ENCODE measurements around the gene TTC4. TPM values are rescaled to one million over a fixed set of nuclear protein-coding genes. Genes with fewer than 3 reads are reported as not detected.

Gene TTC4
- total RNA-seq, 1 donor from 2014 or later, result 18.8 TPM

DNA sequence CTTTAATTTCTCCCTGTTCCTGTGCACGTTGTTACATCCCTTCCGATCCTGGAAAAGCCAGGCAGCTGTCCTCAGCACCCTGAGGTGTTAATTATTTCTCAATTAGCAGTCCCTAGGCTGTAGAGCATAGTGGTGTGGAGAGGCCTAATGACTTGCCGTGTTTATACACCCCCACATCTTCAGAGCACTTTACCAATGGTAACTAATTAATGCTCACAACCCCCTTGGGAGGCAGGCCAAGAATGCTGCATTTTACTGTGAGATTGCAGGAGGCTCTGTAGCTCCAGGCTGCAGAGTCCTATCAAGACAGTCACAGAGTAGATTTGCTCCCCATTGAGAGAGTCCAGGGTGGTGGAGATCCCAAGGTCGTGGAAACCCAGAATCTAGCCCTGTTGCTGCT is 51.1 kb downstream of the TTC4 start:
- H2AFZ ChIP-seq (ENCODE audit: low read depth, low read length), result no peak overlapping the region
- no peaks in the 10 kb centered on the region for H3K9me3 Mint-ChIP-seq (ENCODE audit: unreplicated experiment)
- H3K4me1 ChIP-seq (ENCODE audit: insufficient read depth, low read length), result no peaks in the 10 kb centered on the region
- H3K79me2 ChIP-seq (ENCODE audit: insufficient read depth, low read length), result peaks cover 18% of the 10 kb centered on the region
- no peak overlapping the region for H3K27ac Mint-ChIP-seq (ENCODE audit: unreplicated experiment)
- DNase-seq (ENCODE audit: low read depth) (no peak), FAIRE-seq (no peak)
- H3K4me2 ChIP-seq (ENCODE audit: low read length), result no peak overlapping the region
- H4K20me1 ChIP-seq (ENCODE audit: insufficient read depth, low read length), result no peaks in the 10 kb centered on the region
- H3K4me3 ChIP-seq (ENCODE audit: insufficient read depth, low read depth, low read length), result no peak overlapping the region
- peaks cover 9% of the 10 kb centered on the region for H3K27me3 ChIP-seq (ENCODE audit: insufficient read depth, low read length)
- no peaks in the 10 kb centered on the region for H3K36me3 Mint-ChIP-seq (ENCODE audit: low read depth, unreplicated experiment)
- no peak overlapping the region for H3K9ac ChIP-seq (ENCODE audit: low read length)
- no peak overlapping the region for H3K27ac ChIP-seq (ENCODE audit: low read depth, low read length)
- H3K9me3 ChIP-seq (ENCODE audit: insufficient read depth, low read depth, low read length), result no peaks in the 10 kb centered on the region
- H3K36me3 ChIP-seq (ENCODE audit: insufficient read depth, low read length), result no peaks in the 10 kb centered on the region
- no peak overlapping the region for H3K4me3 Mint-ChIP-seq (ENCODE audit: unreplicated experiment)
- peaks cover 1% of the 10 kb centered on the region for H3K27me3 Mint-ChIP-seq (ENCODE audit: low read depth, unreplicated experiment)
- no peak for TF ChIP-seq EZH2 (IDR thresholded peaks at IDR 0.05; ENCODE audit: insufficient read depth, low read length)
- TF ChIP-seq, protein P1, sequence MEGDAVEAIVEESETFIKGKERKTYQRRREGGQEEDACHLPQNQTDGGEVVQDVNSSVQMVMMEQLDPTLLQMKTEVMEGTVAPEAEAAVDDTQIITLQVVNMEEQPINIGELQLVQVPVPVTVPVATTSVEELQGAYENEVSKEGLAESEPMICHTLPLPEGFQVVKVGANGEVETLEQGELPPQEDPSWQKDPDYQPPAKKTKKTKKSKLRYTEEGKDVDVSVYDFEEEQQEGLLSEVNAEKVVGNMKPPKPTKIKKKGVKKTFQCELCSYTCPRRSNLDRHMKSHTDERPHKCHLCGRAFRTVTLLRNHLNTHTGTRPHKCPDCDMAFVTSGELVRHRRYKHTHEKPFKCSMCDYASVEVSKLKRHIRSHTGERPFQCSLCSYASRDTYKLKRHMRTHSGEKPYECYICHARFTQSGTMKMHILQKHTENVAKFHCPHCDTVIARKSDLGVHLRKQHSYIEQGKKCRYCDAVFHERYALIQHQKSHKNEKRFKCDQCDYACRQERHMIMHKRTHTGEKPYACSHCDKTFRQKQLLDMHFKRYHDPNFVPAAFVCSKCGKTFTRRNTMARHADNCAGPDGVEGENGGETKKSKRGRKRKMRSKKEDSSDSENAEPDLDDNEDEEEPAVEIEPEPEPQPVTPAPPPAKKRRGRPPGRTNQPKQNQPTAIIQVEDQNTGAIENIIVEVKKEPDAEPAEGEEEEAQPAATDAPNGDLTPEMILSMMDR (IDR thresholded peaks at IDR 0.05; ENCODE audit: insufficient read depth, low read depth, low read length), result no peak
- H3K4me1 Mint-ChIP-seq (ENCODE audit: low read depth, unreplicated experiment), result peaks cover 4% of the 10 kb centered on the region

DNA sequence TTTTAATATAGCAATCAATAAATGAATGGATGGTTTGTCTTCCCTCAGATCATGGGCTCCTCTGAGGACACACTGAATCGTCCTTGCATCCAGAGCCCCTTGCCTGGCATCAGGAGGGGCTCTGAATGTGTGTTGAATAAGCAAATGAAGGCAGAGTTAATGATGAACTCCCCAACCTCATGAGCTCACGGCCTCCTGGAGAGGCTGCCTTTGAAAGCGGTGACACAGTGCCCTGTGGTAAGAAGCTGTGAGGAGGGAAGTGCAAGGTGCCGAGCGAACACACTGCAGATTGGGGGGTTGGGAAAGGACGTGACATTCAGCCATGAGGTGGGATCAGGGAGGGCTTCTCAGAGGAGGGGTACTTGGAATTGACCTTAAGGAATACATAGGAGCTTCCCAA is 51.9 kb downstream of the TTC4 start:
- no peaks in the 10 kb centered on the region for H3K36me3 Mint-ChIP-seq (ENCODE audit: low read depth, unreplicated experiment)
- H3K4me3 ChIP-seq (ENCODE audit: insufficient read depth, low read depth, low read length), result no peak overlapping the region
- H3K9me3 Mint-ChIP-seq (ENCODE audit: unreplicated experiment), result no peaks in the 10 kb centered on the region
- H3K27ac ChIP-seq (ENCODE audit: low read depth, low read length), result no peak overlapping the region
- H3K9me3 ChIP-seq (ENCODE audit: insufficient read depth, low read depth, low read length), result no peaks in the 10 kb centered on the region
- DNase-seq (ENCODE audit: low read depth) (no peak), FAIRE-seq (no peak)
- peaks cover 4% of the 10 kb centered on the region for H3K4me1 Mint-ChIP-seq (ENCODE audit: low read depth, unreplicated experiment)
- peaks cover 9% of the 10 kb centered on the region for H3K27me3 ChIP-seq (ENCODE audit: insufficient read depth, low read length)
- no peaks in the 10 kb centered on the region for H3K36me3 ChIP-seq (ENCODE audit: insufficient read depth, low read length)
- H3K4me1 ChIP-seq (ENCODE audit: insufficient read depth, low read length), result no peaks in the 10 kb centered on the region
- H3K27me3 Mint-ChIP-seq (ENCODE audit: low read depth, unreplicated experiment), result peaks cover 1% of the 10 kb centered on the region
- no peak overlapping the region for H3K4me2 ChIP-seq (ENCODE audit: low read length)
- peaks cover 16% of the 10 kb centered on the region for H3K79me2 ChIP-seq (ENCODE audit: insufficient read depth, low read length)
- H2AFZ ChIP-seq (ENCODE audit: low read depth, low read length), result no peak overlapping the region
- no peak overlapping the region for H3K9ac ChIP-seq (ENCODE audit: low read length)
- H3K4me3 Mint-ChIP-seq (ENCODE audit: unreplicated experiment), result no peak overlapping the region
- peak overlapping the region; percentile 63 for H3K27ac Mint-ChIP-seq (ENCODE audit: unreplicated experiment)
- H4K20me1 ChIP-seq (ENCODE audit: insufficient read depth, low read length), result no peaks in the 10 kb centered on the region
- TF ChIP-seq, protein P1 (IDR thresholded peaks at IDR 0.05; ENCODE audit: insufficient read depth, low read depth, low read length), result no peak

DNA sequence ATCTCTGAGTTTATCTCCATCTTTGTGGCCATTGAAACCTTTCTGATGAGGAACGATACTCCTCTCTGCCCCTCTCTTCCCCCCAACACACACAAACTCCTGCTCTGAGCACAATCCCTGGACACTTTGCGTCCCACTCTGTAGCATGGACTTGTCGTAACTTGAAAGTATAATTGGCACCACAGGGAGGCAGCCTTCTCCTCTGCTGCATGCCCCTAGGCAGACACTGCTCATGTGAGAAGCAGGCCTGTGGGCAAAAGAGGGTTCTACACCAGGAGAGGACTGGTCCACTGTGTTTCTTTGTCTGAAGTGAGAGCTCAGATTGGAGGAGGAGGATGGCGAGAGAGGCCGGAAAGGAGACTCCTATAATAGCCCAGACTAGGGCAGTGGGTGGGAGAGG is 52.4 kb downstream of the TTC4 start:
- no peak overlapping the region for H3K4me2 ChIP-seq (ENCODE audit: low read length)
- no peaks in the 10 kb centered on the region for H3K36me3 ChIP-seq (ENCODE audit: insufficient read depth, low read length)
- no peaks in the 10 kb centered on the region for H3K9me3 ChIP-seq (ENCODE audit: insufficient read depth, low read depth, low read length)
- peaks cover 4% of the 10 kb centered on the region for H3K27me3 Mint-ChIP-seq (ENCODE audit: low read depth, unreplicated experiment)
- H3K4me3 Mint-ChIP-seq (ENCODE audit: unreplicated experiment), result no peak overlapping the region
- no peak for FAIRE-seq
- H3K79me2 ChIP-seq (ENCODE audit: insufficient read depth, low read length), result peaks cover 11% of the 10 kb centered on the region
- H3K27ac ChIP-seq (ENCODE audit: low read depth, low read length), result no peak overlapping the region
- H3K4me3 ChIP-seq (ENCODE audit: insufficient read depth, low read depth, low read length), result no peak overlapping the region
- H3K27me3 ChIP-seq (ENCODE audit: insufficient read depth, low read length), result peaks cover 9% of the 10 kb centered on the region
- no peak overlapping the region for H2AFZ ChIP-seq (ENCODE audit: low read depth, low read length)
- H3K9me3 Mint-ChIP-seq (ENCODE audit: unreplicated experiment), result no peaks in the 10 kb centered on the region
- no peak overlapping the region for H3K9ac ChIP-seq (ENCODE audit: low read length)
- H3K27ac Mint-ChIP-seq (ENCODE audit: unreplicated experiment), result no peak overlapping the region
- TF ChIP-seq, protein P1 (IDR thresholded peaks at IDR 0.05; ENCODE audit: insufficient read depth, low read depth, low read length), result peak; percentile 11
- no peak for TF ChIP-seq EZH2 (IDR thresholded peaks at IDR 0.05; ENCODE audit: insufficient read depth, low read length)
- peaks cover under 1% of the 10 kb centered on the region for H3K4me1 Mint-ChIP-seq (ENCODE audit: low read depth, unreplicated experiment)
- DNase-seq (ENCODE audit: low read depth), result no peak
- H3K36me3 Mint-ChIP-seq (ENCODE audit: low read depth, unreplicated experiment), result no peaks in the 10 kb centered on the region
- no peaks in the 10 kb centered on the region for H4K20me1 ChIP-seq (ENCODE audit: insufficient read depth, low read length)
- H3K4me1 ChIP-seq (ENCODE audit: insufficient read depth, low read length), result no peaks in the 10 kb centered on the region
